Naive thymus-derived CD4-positive, alpha-beta T cell (primary cell): ENCODE results near the gene EXOSC7. TPM values are rescaled to one million over a fixed set of nuclear protein-coding genes. Genes with fewer than 3 reads are reported as not detected.

Experiments used
- ATAC-seq: fragments of 150-1000 bp; cut with Tn5 transposase; 2 replicates; pipeline ENCODE4 v1.10.0; 2021; ENCODE audit warnings: mild to moderate bottlenecking, moderate library complexity
- CTCF ChIA-PET: fragments of 350-600 bp; sonication (Branson Sonifier 250); formaldehyde crosslinking; loops from one replicate; lab custom pipeline; 2021; ENCODE audit warnings: antibody characterized with exemption; lab: Charles Lee
- POLR2A ChIA-PET: fragments of 350-600 bp; sonication (Branson Sonifier 250); formaldehyde crosslinking; loops from one replicate; lab custom pipeline; 2021; ENCODE audit warnings: antibody characterized with exemption, inconsistent platforms; lab: Charles Lee
- DNase-seq, 9 donors: peaks; one replicate each; pipeline versions ENCODE4 v3.0.0 to v3.0.0-alpha.2; 2020 to 2022; ENCODE audit warnings: mixed read lengths in 1 of 9
- H3K27ac ChIP-seq: one replicate; pipeline ENCODE4 v1.7.0; 2013; ENCODE audit warnings: mild to moderate bottlenecking, low read depth, low read length, moderate library complexity
- H3K27me3 ChIP-seq, 2 donors: one replicate each; pipeline ENCODE4 v1.7.0; 2013; ENCODE audit warnings: low read length in 2 of 2, mild to moderate bottlenecking in 2 of 2, moderate library complexity in 2 of 2; ENCODE audit not compliant: control insufficient read depth in 2 of 2, insufficient read depth in 2 of 2
- H3K36me3 ChIP-seq, 3 experiments: 1 replicate in 2 of 3; 2 replicates in 1 of 3; pipeline ENCODE4 v1.7.0; 2013; ENCODE audit warnings: low read length in 3 of 3, mild to moderate bottlenecking in 3 of 3, moderate library complexity in 1 of 3; ENCODE audit not compliant: insufficient read depth in 3 of 3, control insufficient read depth in 2 of 3
- H3K4me1 ChIP-seq, 2 donors: one replicate each; pipeline ENCODE4 v1.7.0; 2013; ENCODE audit warnings: low read length in 2 of 2, mild to moderate bottlenecking in 2 of 2, moderate library complexity in 1 of 2; ENCODE audit not compliant: control insufficient read depth in 2 of 2, insufficient read depth in 2 of 2
- H3K4me3 ChIP-seq: 2 replicates; pipeline ENCODE4 v1.7.0; 2013; ENCODE audit warnings: mild to moderate bottlenecking, low read length
- H3K9me3 ChIP-seq, 3 experiments: 1 replicate in 2 of 3; 2 replicates in 1 of 3; pipeline ENCODE4 v1.7.0; 2013; ENCODE audit warnings: low read length in 3 of 3; ENCODE audit not compliant: control insufficient read depth in 2 of 3
- H3K27ac Mint-ChIP-seq, 9 donors: one replicate each; pipeline ENCODE4 v1.8.0; 2020 to 2022; ENCODE audit warnings: mixed read lengths in 9 of 9, mild to moderate bottlenecking in 8 of 9, moderate library complexity in 5 of 9, inconsistent platforms in 2 of 9
- H3K27me3 Mint-ChIP-seq, 5 donors: one replicate each; pipeline ENCODE4 v1.8.0; 2021 to 2022; ENCODE audit warnings: mixed read lengths in 5 of 5, mild to moderate bottlenecking in 1 of 5
- H3K36me3 Mint-ChIP-seq, 5 donors: one replicate each; pipeline ENCODE4 v1.8.0; 2020 to 2022; ENCODE audit warnings: mixed read lengths in 5 of 5, mild to moderate bottlenecking in 3 of 5, inconsistent platforms in 1 of 5
- H3K4me1 Mint-ChIP-seq, 7 donors: one replicate each; pipeline ENCODE4 v1.8.0; 2020 to 2022; ENCODE audit warnings: mixed read lengths in 7 of 7, mild to moderate bottlenecking in 3 of 7, inconsistent platforms in 1 of 7
- H3K4me3 Mint-ChIP-seq, 10 donors: one replicate each; pipeline ENCODE4 v1.8.0; 2020 to 2022; ENCODE audit warnings: mild to moderate bottlenecking in 10 of 10, mixed read lengths in 10 of 10, moderate library complexity in 6 of 10, inconsistent platforms in 2 of 10
- H3K9me3 Mint-ChIP-seq, 11 donors: one replicate each; pipeline ENCODE4 v1.8.0; 2020 to 2022; ENCODE audit warnings: mixed read lengths in 11 of 11, mild to moderate bottlenecking in 4 of 11, inconsistent platforms in 1 of 11, moderate library complexity in 1 of 11
- intact Hi-C, 2 donors: fragments of 100-400 bp; cut with micrococcal nuclease; formaldehyde crosslinking; loops; one replicate each; pipeline ENCODE4 v1.15.1; 2023
- polyA plus RNA-seq, 2 donors: library from polyadenylated mRNA; unstranded; fragments of 300-500 nt; fragmentation: Illumina TruSeq; gene quantifications; one replicate each; pipeline ENCODE4 v1.2.3, GENCODE V29; 2021
- total RNA-seq, 6 experiments: library from RNA in 5 of 6; stranded (reverse) in 5 of 6; gene quantifications; 1 replicate in 5 of 6; 2 replicates in 1 of 6; pipeline ENCODE4 v1.2.3 and lab custom pipeline; 2021 to 2026

EXOSC7 gene
- total and polyA plus RNA-seq, 7 experiments from 2014 or later = 30.7 to 59.4 (median 48.4) TPM

- H3K9me3 ChIP-seq = no peaks in the 10 kb centered on the region
- Mint-ChIP-seq H3K27ac (peak overlapping the region in 1 of 9 donors; percentile 10), H3K36me3 (peaks cover 3 to 35% (median 19%) of the 10 kb centered on the region in 5 donors), H3K4me3 (no peak overlapping the region), H3K27me3 (no peaks in the 10 kb centered on the region), H3K9me3 (no peaks in the 10 kb centered on the region), H3K4me1 (peaks cover 49 to 93% (median 83%) of the 10 kb centered on the region in 7 donors)
- H3K4me1 ChIP-seq = peaks cover 7 to 36% of the 10 kb centered on the region in 2 donors
- H3K27ac ChIP-seq = no peak overlapping the region
- ATAC-seq (no peak), DNase-seq (peak in 2 of 9 donors; percentile 15 to 29)
- no peak overlapping the region for H3K4me3 ChIP-seq
- intact Hi-C loops = no loop called here
- POLR2A ChIA-PET = interaction anchor here (3.0 kb wide), 1 partner anchor 11 kb away, joined by 10 read pairs; the partner anchor contains the start of genes EXOSC7 and ZDHHC3
- CTCF ChIA-PET = interaction anchor here (0.6 to 1.0 kb wide), 4 partner anchors 10 to 50 kb away, joined by 3 to 4 read pairs (median 3); no protein-coding TSS in a partner anchor
- no peaks in the 10 kb centered on the region for H3K27me3 ChIP-seq
- peaks cover 4 to 16% (median 5%) of the 10 kb centered on the region in 3 experiments for H3K36me3 ChIP-seq
These were observed 12.0 kb downstream of the EXOSC7 start for GRCh38 chr3:44988073-44988472.

- Mint-ChIP-seq H3K4me3 (no peak overlapping the region), H3K36me3 (peaks cover 3 to 40% (median 21%) of the 10 kb centered on the region in 5 donors), H3K9me3 (no peaks in the 10 kb centered on the region), H3K27ac (no peak overlapping the region), H3K27me3 (no peaks in the 10 kb centered on the region), H3K4me1 (peaks cover 38 to 91% (median 77%) of the 10 kb centered on the region in 7 donors)
- Histone ChIP-seq H3K27ac (no peak overlapping the region), H3K36me3 (peaks cover 4 to 16% (median 5%) of the 10 kb centered on the region in 3 experiments), H3K27me3 (no peaks in the 10 kb centered on the region), H3K9me3 (no peaks in the 10 kb centered on the region), H3K4me3 (no peak overlapping the region), H3K4me1 (peaks cover 0 to 30% of the 10 kb centered on the region in 2 donors)
- intact Hi-C loops = no loop called here
- DNase-seq (no peak), ATAC-seq (no peak)
- CTCF ChIA-PET = interaction anchor here (0.9 to 1.0 kb wide), 2 partner anchors 9 to 51 kb away, joined by 3 read pairs; no protein-coding TSS in a partner anchor
- POLR2A ChIA-PET = interaction anchor here (3.0 kb wide), 1 partner anchor 12 kb away, joined by 10 read pairs; the partner anchor contains the start of genes EXOSC7 and ZDHHC3
These were observed 13.1 kb downstream of the EXOSC7 start for GRCh38 chr3:44989141-44989540.

- ChIA-PET POLR2A (interaction anchor here (0.8 to 2.0 kb wide), 2 partner anchors 13 to 19 kb away, joined by 3 to 10 read pairs; no protein-coding TSS in a partner anchor), CTCF (no interaction called here)
- H3K27ac ChIP-seq = no peak overlapping the region
- peaks cover 4 to 16% (median 9%) of the 10 kb centered on the region in 3 experiments for H3K36me3 ChIP-seq
- peaks cover 3 to 45% (median 25%) of the 10 kb centered on the region in 5 donors for H3K36me3 Mint-ChIP-seq
- H3K27ac Mint-ChIP-seq = no peak overlapping the region
- no peaks in the 10 kb centered on the region for H3K27me3 Mint-ChIP-seq
- H3K9me3 ChIP-seq = no peaks in the 10 kb centered on the region
- no peak overlapping the region for H3K4me3 ChIP-seq
- no peaks in the 10 kb centered on the region for H3K27me3 ChIP-seq
- H3K4me3 Mint-ChIP-seq = no peak overlapping the region
- intact Hi-C loops = no loop called here
- H3K4me1 Mint-ChIP-seq = peaks cover 32 to 92% (median 80%) of the 10 kb centered on the region in 7 donors
- ATAC-seq = no peak
- H3K9me3 Mint-ChIP-seq = no peaks in the 10 kb centered on the region
- DNase-seq = no peak
- H3K4me1 ChIP-seq = peaks cover 0 to 30% of the 10 kb centered on the region in 2 donors
These were observed 13.8 kb downstream of the EXOSC7 start for GRCh38 chr3:44989636-44990373.

- Mint-ChIP-seq H3K9me3 (no peaks in the 10 kb centered on the region), H3K4me3 (peak overlapping the region in 8 of 10 donors; percentile 1 to 78 (median 54)), H3K4me1 (peaks cover 32 to 95% (median 85%) of the 10 kb centered on the region in 7 donors), H3K27me3 (no peaks in the 10 kb centered on the region), H3K36me3 (peaks cover 3 to 38% (median 24%) of the 10 kb centered on the region in 5 donors), H3K27ac (peak overlapping the region in 8 of 9 donors; percentile 30 to 82 (median 73))
- intact Hi-C loops = no loop called here
- Histone ChIP-seq H3K27me3 (no peaks in the 10 kb centered on the region), H3K36me3 (peaks cover 7 to 24% (median 9%) of the 10 kb centered on the region in 3 experiments), H3K4me3 (no peak overlapping the region), H3K27ac (no peak overlapping the region), H3K4me1 (peaks cover 0 to 30% of the 10 kb centered on the region in 2 donors), H3K9me3 (no peaks in the 10 kb centered on the region)
- ATAC-seq (peak; percentile 56), DNase-seq (peak in 6 of 9 donors; percentile 9 to 47 (median 27))
- CTCF ChIA-PET = no interaction called here
- POLR2A ChIA-PET = interaction anchor here (1.5 to 2.0 kb wide), 2 partner anchors 14 to 17 kb away, joined by 5 to 10 read pairs; no protein-coding TSS in a partner anchor
These were observed 15.3 kb downstream of the EXOSC7 start for GRCh38 chr3:44991326-44991725.

- H3K27me3 ChIP-seq = no peaks in the 10 kb centered on the region
- DNase-seq = peak in 1 of 9 donors; percentile 20
- intact Hi-C loops = loop anchor here in 1 of 2 donors (1.0 kb wide), 2 partner anchors 10 to 27 kb away; no protein-coding TSS in a partner anchor
- peaks cover 37 to 95% (median 91%) of the 10 kb centered on the region in 7 donors for H3K4me1 Mint-ChIP-seq
- H3K4me3 Mint-ChIP-seq = peak overlapping the region in 3 of 10 donors; percentile 21 to 74 (median 40)
- H3K4me3 ChIP-seq = no peak overlapping the region
- H3K36me3 ChIP-seq = peaks cover 14 to 30% (median 17%) of the 10 kb centered on the region in 3 experiments
- CTCF ChIA-PET = interaction anchor here (0.8 to 1.1 kb wide), 4 partner anchors 13 to 214 kb away, joined by 3 to 4 read pairs (median 3); no protein-coding TSS in a partner anchor
- peaks cover 0 to 30% of the 10 kb centered on the region in 2 donors for H3K4me1 ChIP-seq
- H3K27ac Mint-ChIP-seq = peak overlapping the region in 6 of 9 donors; percentile 53 to 76 (median 61)
- POLR2A ChIA-PET = interaction anchor here (0.7 to 1.5 kb wide), 6 partner anchors 11 to 208 kb away, joined by 3 to 7 read pairs (median 4); partner anchors contain the start of genes EXOSC7 and ZDHHC3
- H3K27ac ChIP-seq = no peak overlapping the region
- H3K27me3 Mint-ChIP-seq = no peaks in the 10 kb centered on the region
- ATAC-seq = peak; percentile 73
- H3K9me3 ChIP-seq = no peaks in the 10 kb centered on the region
- no peaks in the 10 kb centered on the region for H3K9me3 Mint-ChIP-seq
- peaks cover 3 to 45% (median 31%) of the 10 kb centered on the region in 5 donors for H3K36me3 Mint-ChIP-seq
These were observed 16.8 kb downstream of the EXOSC7 start for GRCh38 chr3:44992555-44993470.
